Colon (tissue), 2 donors: ENCODE data around the gene LGALS1.
"Not testable (repeated sequence)": the region's sequence is repeated elsewhere in the genome, so short reads cannot be mapped to it uniquely, and the experiment has no call there.

Source experiments
- FAIRE-seq: peaks from 2 replicates; lab custom pipeline; 2012; peaks lifted over from hg19 to GRCh38; lab: Jason Lieb, UNC
- donor health status: control.
- donor health status: control.

The LGALS1 gene

GRCh38 chr22:37690407-37690806 lies 15.0 kb downstream of the LGALS1 start:
- FAIRE-seq: no peak

GRCh38 chr22:37690901-37691504 lies 15.6 kb downstream of the LGALS1 start:
- no peak for FAIRE-seq

- no peak for FAIRE-seq
These were observed 17.3 kb downstream of the LGALS1 start for GRCh38 chr22:37692627-37693285.

DNA sequence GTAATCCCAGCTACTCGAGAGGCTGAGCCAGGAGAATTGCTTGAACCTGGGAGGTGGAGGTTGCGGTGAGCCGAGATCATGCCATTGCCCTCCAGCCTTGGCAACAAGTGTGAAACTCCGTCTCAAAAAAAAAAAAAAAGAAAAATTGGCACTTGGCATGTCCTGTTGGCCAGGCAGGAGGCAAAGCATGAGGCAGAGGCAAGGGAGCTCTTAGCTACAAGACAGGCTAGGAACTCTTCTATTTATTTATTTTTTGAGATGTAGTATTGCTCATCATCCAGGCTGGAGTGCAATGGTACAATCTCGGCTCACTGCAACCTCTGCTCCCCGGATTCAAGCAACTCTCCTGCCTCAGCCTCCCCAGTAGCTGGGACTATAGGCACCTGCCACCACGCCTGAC lies 18.7 kb downstream of the LGALS1 start:
- not testable (repeated sequence) for FAIRE-seq

DNA sequence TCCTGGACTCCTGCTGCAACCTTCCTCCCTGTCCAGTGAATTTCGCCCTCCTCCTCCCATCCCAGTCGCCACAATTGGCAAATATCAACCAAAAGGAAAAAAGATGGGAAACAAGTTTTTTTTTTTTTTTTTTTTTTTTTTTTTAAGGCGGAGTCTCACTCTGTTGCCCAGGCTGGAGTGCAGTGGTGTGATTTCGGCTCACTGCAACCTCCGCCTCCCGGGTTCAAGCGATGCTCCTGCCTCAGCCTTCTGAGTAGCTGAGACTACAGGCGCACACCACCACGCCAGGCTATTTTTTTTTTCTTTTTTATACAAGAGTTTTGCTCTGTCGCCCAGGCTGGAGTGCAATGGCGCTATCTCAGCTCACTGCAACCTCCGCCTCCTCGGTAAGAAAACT lies 20.8 kb downstream of the LGALS1 start:
- FAIRE-seq: not testable (repeated sequence)

- FAIRE-seq: no peak
These were observed 21.5 kb downstream of the LGALS1 start, which contains the start of gene TRIOBP for GRCh38 chr22:37696657-37697537. TRIOBP (plus strand) TSS chr22:37697048; CDS start chr22:37701366, 4,318 bp downstream.

DNA sequence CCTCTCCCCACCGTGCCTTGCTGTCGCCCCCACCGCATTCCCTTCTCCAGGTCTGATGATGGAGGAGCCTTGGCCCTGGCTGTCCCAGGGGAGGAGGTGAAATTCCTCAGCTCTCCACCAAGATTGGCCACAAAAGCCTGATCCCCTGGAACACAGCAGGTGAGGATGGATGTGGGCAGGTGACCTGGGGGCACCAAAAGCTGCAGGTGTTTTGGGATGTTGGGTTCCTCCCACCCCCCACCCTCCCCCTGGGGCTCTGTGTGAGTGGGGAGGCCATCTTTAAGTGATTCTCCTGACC lies 22.1 kb downstream of the LGALS1 start:
- FAIRE-seq: no peak

- no peak for FAIRE-seq
These were observed 25.8 kb downstream of the LGALS1 start for GRCh38 chr22:37701141-37701786.

DNA sequence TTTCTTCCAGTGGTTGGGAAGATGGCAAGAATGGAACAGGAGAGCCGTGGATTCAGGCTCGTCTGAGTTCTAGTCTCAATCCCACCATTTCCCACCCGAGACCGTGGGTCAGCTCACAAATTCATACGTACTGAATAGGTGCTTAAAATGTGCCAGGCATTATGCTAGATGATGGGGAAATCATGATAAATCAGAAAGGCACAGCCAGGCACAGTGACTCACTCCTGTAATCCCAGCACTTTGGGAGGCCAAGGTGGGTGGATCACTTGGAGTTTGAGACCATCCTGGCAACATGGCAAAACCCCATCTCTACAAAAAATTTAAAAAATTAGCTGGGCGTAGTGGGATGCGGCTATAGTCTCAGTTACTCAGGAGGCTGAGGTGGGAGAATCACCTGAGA lies 28.5 kb downstream of the LGALS1 start:
- no peak for FAIRE-seq

DNA sequence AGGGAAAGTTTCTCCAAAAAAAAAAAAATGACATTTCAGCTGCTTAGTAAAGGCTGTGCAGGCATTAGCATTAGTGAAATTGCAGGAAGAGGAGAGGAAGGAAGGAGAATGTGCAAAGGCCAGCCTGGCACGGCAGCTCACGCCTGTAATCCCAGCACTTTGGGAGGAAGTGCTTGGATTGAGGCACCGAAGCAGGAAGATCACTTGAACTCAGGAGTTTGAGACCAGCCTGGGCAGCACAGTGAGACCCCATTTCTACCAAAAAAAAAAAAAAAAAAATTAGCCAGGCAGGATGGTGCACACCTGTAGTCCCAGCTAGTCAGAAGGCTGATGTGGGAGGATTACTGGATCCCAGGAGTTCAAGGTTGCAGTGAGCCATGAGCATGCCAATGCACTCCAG lies 29.2 kb downstream of the LGALS1 start:
- no peak for FAIRE-seq

- FAIRE-seq: no peak
These were observed 29.8 kb downstream of the LGALS1 start for GRCh38 chr22:37705205-37705604.

DNA sequence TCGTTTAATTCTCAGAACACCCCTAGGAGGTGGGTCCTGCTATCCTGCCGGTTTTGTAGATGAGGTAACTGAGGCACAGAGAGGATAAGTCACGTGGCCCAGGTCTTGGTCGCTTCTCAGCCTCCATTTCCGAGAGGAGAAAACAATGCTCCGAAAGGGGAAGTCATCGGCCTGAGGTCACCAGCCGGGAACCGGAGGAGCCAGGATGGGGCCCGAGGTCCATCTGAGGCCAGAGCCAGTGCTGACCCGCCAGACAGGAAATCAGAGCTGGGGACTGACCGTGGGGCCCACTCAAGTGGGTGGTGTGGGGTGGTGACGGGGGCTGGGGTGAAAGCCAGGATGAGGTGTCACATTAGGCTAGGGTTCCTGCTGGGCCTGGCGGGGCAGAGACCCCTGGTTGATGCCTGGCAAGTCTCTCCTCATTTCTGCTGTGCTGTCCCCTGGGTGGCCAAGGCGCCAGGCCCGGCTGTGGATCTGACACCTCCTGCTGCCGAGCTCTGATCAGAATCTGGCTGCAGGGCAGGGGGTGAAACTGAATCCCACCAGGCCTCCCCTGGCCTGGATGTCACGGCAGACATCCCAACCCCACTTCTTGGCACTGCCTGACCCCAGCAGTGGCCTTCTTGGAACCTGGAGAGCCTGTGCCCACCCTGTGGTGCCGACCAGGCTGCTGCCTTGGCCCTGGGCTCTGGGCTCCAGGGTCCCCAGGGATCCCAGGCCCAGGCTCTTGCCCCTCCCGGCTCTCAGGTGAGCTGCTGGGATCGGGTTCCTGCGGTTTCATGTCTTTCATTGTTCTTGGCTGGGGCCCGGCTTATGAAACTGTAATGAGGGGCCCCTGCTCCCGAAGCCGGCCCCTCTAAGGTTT lies 33.4 kb downstream of the LGALS1 start:
- FAIRE-seq: no peak

- no peak for FAIRE-seq
These were observed 34.0 kb downstream of the LGALS1 start for GRCh38 chr22:37709445-37709765.

GRCh38 chr22:37710675-37711074 lies 35.2 kb downstream of the LGALS1 start:
- FAIRE-seq: no peak

- FAIRE-seq: no peak
These were observed 36.1 kb downstream of the LGALS1 start for GRCh38 chr22:37711490-37711889.

DNA sequence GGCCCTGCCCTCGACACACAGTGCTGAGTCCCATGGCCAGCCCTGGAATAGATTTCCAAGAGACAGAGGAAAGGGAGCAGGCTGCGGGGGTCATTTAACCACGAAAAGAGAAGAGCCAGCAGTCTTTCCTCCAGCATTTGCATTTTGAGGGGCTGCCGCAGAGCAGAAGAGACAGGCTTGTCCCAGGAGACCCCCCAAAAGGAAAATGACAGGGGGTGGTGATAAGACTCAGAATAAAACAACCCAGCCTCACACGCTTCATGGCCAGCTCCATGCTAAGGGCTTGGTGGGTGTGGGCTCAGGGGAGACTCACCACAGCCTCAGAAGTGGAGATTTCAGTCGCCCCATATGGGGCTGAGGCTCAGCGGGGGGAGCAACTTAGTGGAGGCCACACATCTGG lies 38.3 kb downstream of the LGALS1 start:
- no peak for FAIRE-seq

- FAIRE-seq: no peak
These were observed 39.2 kb downstream of the LGALS1 start for GRCh38 chr22:37714634-37715033.

DNA sequence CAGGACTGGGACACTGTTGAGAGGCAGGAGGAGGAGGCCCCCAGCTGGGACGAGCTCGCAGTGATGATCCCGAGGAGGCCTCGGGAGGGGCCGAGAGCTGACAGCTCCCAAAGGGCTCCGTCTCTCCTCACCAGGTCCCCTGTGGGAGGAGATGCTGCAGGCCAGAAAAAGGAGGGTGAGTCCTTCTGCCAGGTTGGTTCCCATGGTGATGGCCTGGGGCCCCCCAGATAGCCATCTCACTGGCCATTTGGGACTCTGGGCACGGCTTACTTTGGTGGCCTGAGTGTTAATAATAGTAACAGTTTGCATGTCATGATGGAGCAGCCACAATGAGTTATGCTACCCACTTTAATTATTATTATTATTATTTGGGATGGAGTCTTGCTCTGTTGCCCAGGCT lies 40.3 kb downstream of the LGALS1 start:
- no peak for FAIRE-seq

GRCh38 chr22:37716708-37717107 lies 41.3 kb downstream of the LGALS1 start:
- FAIRE-seq: no peak

DNA sequence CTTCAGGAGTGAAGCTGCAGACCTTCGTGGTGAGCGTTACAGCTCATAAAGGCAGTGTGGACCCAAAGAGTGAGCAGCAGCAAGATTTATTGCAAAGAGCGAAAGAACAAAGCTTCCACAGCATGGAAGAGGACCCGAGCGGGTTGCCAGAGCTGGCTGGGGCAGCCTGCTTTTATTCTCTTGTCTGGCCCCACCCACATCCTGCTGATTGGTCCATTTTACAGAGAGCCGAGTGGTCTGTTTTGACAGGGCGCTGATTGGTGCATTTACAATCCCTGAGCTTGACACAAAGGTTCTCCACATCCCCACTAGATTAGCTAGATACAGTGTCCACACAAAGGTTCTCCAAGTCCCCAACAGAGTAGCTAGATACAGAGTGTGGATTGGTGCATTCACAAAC lies 41.8 kb downstream of the LGALS1 start:
- FAIRE-seq: not testable (repeated sequence)

DNA sequence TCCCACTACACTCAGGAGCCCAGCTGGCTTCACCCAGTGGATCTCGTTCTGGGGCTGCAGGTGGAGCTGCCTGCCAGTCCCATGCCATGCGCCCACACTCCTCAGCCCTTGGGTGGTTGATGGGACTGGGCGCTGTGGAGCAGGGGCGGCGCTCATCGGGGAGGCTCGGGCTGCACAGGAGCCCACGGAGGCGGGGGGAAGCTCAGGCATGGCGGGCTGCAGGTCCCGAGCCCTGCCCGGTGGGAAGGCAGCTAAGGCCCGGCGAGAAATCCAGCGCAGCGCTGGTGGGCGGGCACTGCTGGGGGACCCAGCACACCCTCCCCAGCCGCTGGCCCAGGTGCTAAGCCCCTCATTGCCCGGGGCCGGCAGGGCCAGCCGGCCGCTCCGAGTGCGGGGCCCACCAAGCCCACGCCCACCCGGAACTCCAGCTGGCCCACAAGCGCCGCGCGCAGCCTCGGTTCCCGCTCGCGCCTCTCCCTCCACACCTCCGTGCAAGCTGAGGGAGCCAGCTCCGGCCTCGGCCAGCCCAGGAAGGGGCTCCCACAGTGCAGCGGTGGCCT lies 42.4 kb downstream of the LGALS1 start:
- FAIRE-seq: not testable (repeated sequence)
